Lower lobe of right lung (tissue), 2 donors: ENCODE data around the gene ADGRG4. TPM values are rescaled to one million over a fixed set of nuclear protein-coding genes. Genes with fewer than 3 reads are reported as not detected.
A peak's percentile ranks its signal among the peaks of the same experiment; 100 is the strongest.
"Not testable (repeated sequence)": the region's sequence is repeated elsewhere in the genome, so short reads cannot be mapped to it uniquely, and the experiment has no call there.

Experiments
- ATAC-seq, 2 donors: fragments of 200-7000 bp; cut with Tn5 transposase; one replicate each; pipeline ENCODE4 v1.9.1; 2020 to 2022; ENCODE audit warnings: mild to moderate bottlenecking in 2 of 2, moderate library complexity in 2 of 2
- DNase-seq: peaks from one replicate; pipeline ENCODE4 v3.0.0-alpha.2; 2020
- H3K27ac ChIP-seq: fragments of 200-600 bp; one replicate; pipeline ENCODE4 v1.8.0; 2022
- H3K27me3 ChIP-seq: fragments of 200-600 bp; one replicate; pipeline ENCODE4 v1.8.0; 2022; ENCODE audit warnings: low read depth
- H3K36me3 ChIP-seq: fragments of 200-600 bp; one replicate; pipeline ENCODE4 v1.8.0; 2022; ENCODE audit warnings: mild to moderate bottlenecking
- H3K4me1 ChIP-seq: fragments of 200-600 bp; one replicate; pipeline ENCODE4 v1.8.0; 2022
- H3K4me3 ChIP-seq: fragments of 200-600 bp; one replicate; pipeline ENCODE4 v1.8.0; 2022; ENCODE audit warnings: mild to moderate bottlenecking
- H3K9me3 ChIP-seq: fragments of 200-600 bp; one replicate; pipeline ENCODE4 v1.8.0; 2022
- CTCF ChIP-seq: fragments of 200-600 bp; IDR thresholded peaks from one replicate; pipeline ENCODE4 v1.8.0; 2022; ENCODE audit warnings: antibody characterized with exemption, mild to moderate bottlenecking
- intact Hi-C: fragments of 100-400 bp; cut with DNase I; formaldehyde crosslinking; loops from one replicate; pipeline ENCODE4 v1.11.0; 2022
- long read RNA-seq: library from polyadenylated mRNA; unstranded; transcript quantifications from one replicate; pipeline ENCODE4 v2.0.0, GENCODE V29; 2021
- total RNA-seq: library from RNA; stranded (reverse); fragmentation: NEBNext Ultra II Directional; extraction: Animal tissue kit (Norgen Biotek cat#: 25700); gene quantifications from one replicate; pipeline ENCODE4 v1.2.1, GENCODE V29; 2021
- donor health status: DM: no; HTN: yes; CAD: no; lungs with severe emphysema.

The ADGRG4 gene
- 0.27 TPM for total RNA-seq
- long read RNA-seq, partial matches to known transcripts: 0 of 1 reads
- long read RNA-seq, other reads (novel, unspliced or antisense): 1 of 1 reads

GRCh38 chrX:136300721-136301120 is at the start of gene ADGRG4:
ADGRG4 (plus strand) TSS chrX:136300963; CDS start chrX:136308778, 7,815 bp downstream.
- H3K36me3 ChIP-seq, DNase-seq, H3K4me3 ChIP-seq, H3K27me3 ChIP-seq, ATAC-seq, intact Hi-C loops, H3K9me3 ChIP-seq, H3K4me1 ChIP-seq, H3K27ac ChIP-seq: not testable (repeated sequence)

- Histone ChIP-seq H3K36me3 (no peaks in the 10 kb centered on the region), H3K9me3 (no peaks in the 10 kb centered on the region), H3K27ac (peak within 1 kb of the TSS; percentile 78), H3K4me1 (no peaks in the 10 kb centered on the region), H3K4me3 (peak within 1 kb of the TSS; percentile 68), H3K27me3 (no peaks in the 10 kb centered on the region)
- ATAC-seq (peak; percentile 97), DNase-seq (peak; percentile 80)
- intact Hi-C loops: no loop called here
- no peak for TF ChIP-seq CTCF
Observed at GRCh38 chrX:136251041-136251991, 49.4 kb upstream of the ADGRG4 start, which contains the start of gene MAP7D3. MAP7D3 (minus strand) TSS chrX:136251400; CDS start chrX:136251358, 42 bp downstream.

- Histone ChIP-seq H3K9me3 (no peaks in the 10 kb centered on the region), H3K36me3 (no peaks in the 10 kb centered on the region), H3K4me1 (no peaks in the 10 kb centered on the region), H3K27ac (no peak overlapping the region), H3K27me3 (no peaks in the 10 kb centered on the region), H3K4me3 (no peak overlapping the region)
- ATAC-seq: no peak
- no peak for DNase-seq
- no peak for TF ChIP-seq CTCF
- intact Hi-C loops: no loop called here
Observed at GRCh38 chrX:136255541-136255940, 45.2 kb upstream of the ADGRG4 start.

GRCh38 chrX:136256026-136256425 is 44.7 kb upstream of the ADGRG4 start:
- H3K9me3 ChIP-seq: no peaks in the 10 kb centered on the region
- no peak overlapping the region for H3K4me3 ChIP-seq
- no peaks in the 10 kb centered on the region for H3K27me3 ChIP-seq
- H3K36me3 ChIP-seq: no peaks in the 10 kb centered on the region
- no peak for TF ChIP-seq CTCF
- DNase-seq (no peak), ATAC-seq (no peak)
- intact Hi-C loops: no loop called here
- no peak overlapping the region for H3K27ac ChIP-seq
- H3K4me1 ChIP-seq: no peaks in the 10 kb centered on the region

- Histone ChIP-seq H3K4me3 (no peak overlapping the region), H3K4me1 (no peaks in the 10 kb centered on the region), H3K27ac (peak overlapping the region; percentile 24), H3K27me3 (no peaks in the 10 kb centered on the region), H3K9me3 (no peaks in the 10 kb centered on the region), H3K36me3 (no peaks in the 10 kb centered on the region)
- TF ChIP-seq CTCF: no peak
- no peak for DNase-seq
- ATAC-seq: no peak
- intact Hi-C loops: no loop called here
Observed at GRCh38 chrX:136258951-136259350, 41.8 kb upstream of the ADGRG4 start.

- no peaks in the 10 kb centered on the region for H3K4me1 ChIP-seq
- no peaks in the 10 kb centered on the region for H3K9me3 ChIP-seq
- peak overlapping the region; percentile 24 for H3K27ac ChIP-seq
- intact Hi-C loops: no loop called here
- H3K4me3 ChIP-seq: no peak overlapping the region
- no peaks in the 10 kb centered on the region for H3K27me3 ChIP-seq
- ATAC-seq (peak in 1 of 2 donors; percentile 47), DNase-seq (no peak)
- TF ChIP-seq CTCF: no peak
- no peaks in the 10 kb centered on the region for H3K36me3 ChIP-seq
Observed at GRCh38 chrX:136259543-136259942, 41.2 kb upstream of the ADGRG4 start.
